GM12878 (cell line): ENCODE data around the gene PRKCE. TPM values are rescaled to one million over a fixed set of nuclear protein-coding genes. Genes with fewer than 3 reads are reported as not detected.

Source experiments
- CHD4 ChIP-seq: fragments of 200-600 bp; sonication (generic); IDR thresholded peaks from 2 replicates; pipeline ENCODE4 v1.6.1; 2016; ENCODE audit warnings: mild to moderate bottlenecking
- CTCF ChIP-seq, 3 experiments: IDR thresholded peaks in 2 of 3; conservative IDR thresholded peaks in 1 of 3; 2 replicates each; pipeline ENCODE4 v1.5.1; 2011; ENCODE audit warnings: low read depth in 3 of 3, low read length in 3 of 3, mild to moderate bottlenecking in 3 of 3, control low read depth in 2 of 3, moderate library complexity in 2 of 3, inconsistent platforms in 1 of 3, mixed read lengths in 1 of 3; ENCODE audit not compliant: control insufficient read depth in 2 of 3, insufficient read depth in 1 of 3; ENCODE audit errors: extremely low read depth in 1 of 3
- EP300 ChIP-seq, 2 experiments: fragments of 150-350 bp in 1 of 2; IDR thresholded peaks; 2 replicates each; pipeline ENCODE4 v1.6.1; 2011 to 2012; ENCODE audit warnings: low read depth in 2 of 2, low read length in 2 of 2, borderline replicate concordance in 1 of 2, improper control_type of control experiment in 1 of 2, inconsistent platforms in 1 of 2; ENCODE audit not compliant: control insufficient read depth in 1 of 2
- GATAD2B ChIP-seq: fragments of 450-650 bp; conservative IDR thresholded peaks from 2 replicates; pipeline ENCODE4 v1.6.1; 2017; ENCODE audit warnings: low read depth, mild to moderate bottlenecking, moderate library complexity
- HCFC1 ChIP-seq: fragments of 150-350 bp; IDR thresholded peaks from 2 replicates; pipeline ENCODE4 v1.6.1; 2014; ENCODE audit warnings: low read length
- IRF4 ChIP-seq: IDR thresholded peaks from 2 replicates; pipeline ENCODE4 v1.6.1; 2011; ENCODE audit warnings: low read depth, low read length
- MEF2A ChIP-seq: IDR thresholded peaks from 2 replicates; pipeline ENCODE4 v1.6.1; 2011; ENCODE audit warnings: low read depth, mild to moderate bottlenecking, low read length, moderate library complexity; ENCODE audit not compliant: insufficient read depth
- MTA2 ChIP-seq: fragments of 450-650 bp; IDR thresholded peaks from 2 replicates; pipeline ENCODE4 v1.6.1; 2016; ENCODE audit warnings: low read depth, mild to moderate bottlenecking, moderate library complexity
- MXI1 ChIP-seq: fragments of 150-350 bp; IDR thresholded peaks from 2 replicates; pipeline ENCODE4 v1.6.1; 2011; ENCODE audit warnings: low read depth, mild to moderate bottlenecking, inconsistent platforms, low read length, improper control_type of control experiment
- MYC ChIP-seq: IDR thresholded peaks from 2 replicates; pipeline ENCODE4 v1.6.1; 2011; ENCODE audit warnings: mild to moderate bottlenecking, low read length, moderate library complexity, inconsistent platforms; ENCODE audit not compliant: insufficient read depth, insufficient replicate concordance, insufficient read length, severe bottlenecking
- POU2F2 ChIP-seq: IDR thresholded peaks from 3 replicates; pipeline ENCODE4 v1.6.1; 2011; ENCODE audit warnings: low read depth, mild to moderate bottlenecking, low read length, borderline replicate concordance
- RAD51 ChIP-seq: fragments of 450-650 bp; IDR thresholded peaks from 2 replicates; pipeline ENCODE4 v1.6.1; 2016; ENCODE audit warnings: moderate library complexity, mild to moderate bottlenecking, inconsistent platforms
- SMC3 ChIP-seq: IDR thresholded peaks from 2 replicates; pipeline ENCODE4 v1.6.1; 2011; ENCODE audit warnings: low read length, improper control_type of control experiment, borderline replicate concordance
- SP1 ChIP-seq: IDR thresholded peaks from one replicate; pipeline ENCODE4 v1.6.1; 2011; ENCODE audit warnings: low read depth, low read length
- YY1 ChIP-seq: IDR thresholded peaks from 2 replicates; pipeline ENCODE4 v1.6.1; 2011; ENCODE audit warnings: low read depth, mild to moderate bottlenecking, low read length
- ZNF217 ChIP-seq: fragments of 450-650 bp; IDR thresholded peaks from 2 replicates; pipeline ENCODE4 v1.6.1; 2017; ENCODE audit warnings: antibody characterized with exemption, mild to moderate bottlenecking
- polyA plus RNA-seq, 11 experiments: library from polyadenylated mRNA; depleted of rRNA in 4 of 11; unstranded in 6 of 11; stranded (reverse) in 5 of 11; fragments of >200 nt; fragmentation: Nextera tagmentation in 4 of 11; fragmentation: Illumina TruSeq in 1 of 11; extraction: Ambion mirVana in 4 of 11; extraction: Trizol in 1 of 11; gene quantifications; 1 replicate in 1 of 11; 2 replicates in 10 of 11; pipeline versions ENCODE4 v1.2.1 to v1.2.3, GENCODE V29; 2011 to 2016; ENCODE audit warnings: inconsistent platforms in 2 of 11, missing spikeins in 2 of 11, low read depth in 1 of 11
- total RNA-seq, 4 experiments: library from RNA; depleted of rRNA in 3 of 4; stranded (reverse); fragments of >200 nt in 3 of 4; fragmentation: Illumina TruSeq in 1 of 4; extraction: Trizol in 1 of 4; gene quantifications; 2 replicates each; pipeline versions ENCODE4 v1.2.1 to v1.2.3, GENCODE V29; 2013 to 2021
- TF ChIP-seq, protein P1 (sequence below): fragments of 450-650 bp; IDR thresholded peaks from 2 replicates; pipeline ENCODE4 v1.6.1; 2016; ENCODE audit warnings: mild to moderate bottlenecking, moderate library complexity, borderline replicate concordance
- TF ChIP-seq, protein P2 (sequence below): IDR thresholded peaks from 2 replicates; pipeline ENCODE4 v1.6.1; 2011; ENCODE audit warnings: borderline replicate concordance, low read depth, mild to moderate bottlenecking, moderate library complexity, low read length; ENCODE audit not compliant: insufficient read depth, poor library complexity, severe bottlenecking

Gene PRKCE
- total and polyA plus RNA-seq, 10 of the 15 experiments (the other 5 are each of a cell fraction or from before 2014, with no cell fraction given): 2.6 to 28.2 (median 11.3) TPM

GRCh38 chr2:45843136-45843535, 191.7 kb downstream of the PRKCE start (continued):
- TF ChIP-seq POU2F2 (peak; percentile 33; the same call in 1 of the 3 replicates), RAD51 (0 out of 2 replicates have a peak, but pooled peaks have one; percentile 11), EP300 (IDR thresholded peaks at IDR 0.05; ENCODE audit: borderline replicate concordance in 1 of 2, control insufficient read depth in 1 of 2, low read depth in 2 of 2, low read length in 2 of 2) (peak; percentile 91 to 97), MEF2A (0 out of 2 replicates have a peak, but pooled peaks have one; percentile 41), MTA2 (peak; percentile 86), CTCF (IDR thresholded peaks at IDR 0.05 in 2 of 3, conservative IDR thresholded peaks at IDR 0.05 in 1 of 3; ENCODE audit: control insufficient read depth in 2 of 3, extremely low read depth in 1 of 3, insufficient read depth in 1 of 3, low read depth in 3 of 3, low read length in 3 of 3) (no peak), ZNF217 (peak; percentile 45; the same call in 1 of the 2 replicates), SP1 (no peak), CHD4 (no peak), MYC (no peak), SMC3 (peak; percentile 22; the same call in 1 of the 2 replicates), IRF4 (peak; percentile 40; the same call in 1 of the 2 replicates), GATAD2B (peak; percentile 85), YY1 (0 out of 2 replicates have a peak, but pooled peaks have one; percentile 16), HCFC1 (no peak), MXI1 (peak; percentile 77)
- TF ChIP-seq, protein P1, sequence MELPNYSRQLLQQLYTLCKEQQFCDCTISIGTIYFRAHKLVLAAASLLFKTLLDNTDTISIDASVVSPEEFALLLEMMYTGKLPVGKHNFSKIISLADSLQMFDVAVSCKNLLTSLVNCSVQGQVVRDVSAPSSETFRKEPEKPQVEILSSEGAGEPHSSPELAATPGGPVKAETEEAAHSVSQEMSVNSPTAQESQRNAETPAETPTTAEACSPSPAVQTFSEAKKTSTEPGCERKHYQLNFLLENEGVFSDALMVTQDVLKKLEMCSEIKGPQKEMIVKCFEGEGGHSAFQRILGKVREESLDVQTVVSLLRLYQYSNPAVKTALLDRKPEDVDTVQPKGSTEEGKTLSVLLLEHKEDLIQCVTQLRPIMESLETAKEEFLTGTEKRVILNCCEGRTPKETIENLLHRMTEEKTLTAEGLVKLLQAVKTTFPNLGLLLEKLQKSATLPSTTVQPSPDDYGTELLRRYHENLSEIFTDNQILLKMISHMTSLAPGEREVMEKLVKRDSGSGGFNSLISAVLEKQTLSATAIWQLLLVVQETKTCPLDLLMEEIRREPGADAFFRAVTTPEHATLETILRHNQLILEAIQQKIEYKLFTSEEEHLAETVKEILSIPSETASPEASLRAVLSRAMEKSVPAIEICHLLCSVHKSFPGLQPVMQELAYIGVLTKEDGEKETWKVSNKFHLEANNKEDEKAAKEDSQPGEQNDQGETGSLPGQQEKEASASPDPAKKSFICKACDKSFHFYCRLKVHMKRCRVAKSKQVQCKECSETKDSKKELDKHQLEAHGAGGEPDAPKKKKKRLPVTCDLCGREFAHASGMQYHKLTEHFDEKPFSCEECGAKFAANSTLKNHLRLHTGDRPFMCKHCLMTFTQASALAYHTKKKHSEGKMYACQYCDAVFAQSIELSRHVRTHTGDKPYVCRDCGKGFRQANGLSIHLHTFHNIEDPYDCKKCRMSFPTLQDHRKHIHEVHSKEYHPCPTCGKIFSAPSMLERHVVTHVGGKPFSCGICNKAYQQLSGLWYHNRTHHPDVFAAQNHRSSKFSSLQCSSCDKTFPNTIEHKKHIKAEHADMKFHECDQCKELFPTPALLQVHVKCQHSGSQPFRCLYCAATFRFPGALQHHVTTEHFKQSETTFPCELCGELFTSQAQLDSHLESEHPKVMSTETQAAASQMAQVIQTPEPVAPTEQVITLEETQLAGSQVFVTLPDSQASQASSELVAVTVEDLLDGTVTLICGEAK: no peak
- TF ChIP-seq, protein P2, sequence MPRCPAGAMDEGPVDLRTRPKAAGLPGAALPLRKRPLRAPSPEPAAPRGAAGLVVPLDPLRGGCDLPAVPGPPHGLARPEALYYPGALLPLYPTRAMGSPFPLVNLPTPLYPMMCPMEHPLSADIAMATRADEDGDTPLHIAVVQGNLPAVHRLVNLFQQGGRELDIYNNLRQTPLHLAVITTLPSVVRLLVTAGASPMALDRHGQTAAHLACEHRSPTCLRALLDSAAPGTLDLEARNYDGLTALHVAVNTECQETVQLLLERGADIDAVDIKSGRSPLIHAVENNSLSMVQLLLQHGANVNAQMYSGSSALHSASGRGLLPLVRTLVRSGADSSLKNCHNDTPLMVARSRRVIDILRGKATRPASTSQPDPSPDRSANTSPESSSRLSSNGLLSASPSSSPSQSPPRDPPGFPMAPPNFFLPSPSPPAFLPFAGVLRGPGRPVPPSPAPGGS: peak; percentile 71
